ENCODE results near the gene MYO1E.
A peak's percentile ranks its signal among the peaks of the same experiment; 100 is the strongest.
"Not testable (repeated sequence)": the region's sequence is repeated elsewhere in the genome, so short reads cannot be mapped to it uniquely, and the experiment has no call there.

MYO1E gene

DNA sequence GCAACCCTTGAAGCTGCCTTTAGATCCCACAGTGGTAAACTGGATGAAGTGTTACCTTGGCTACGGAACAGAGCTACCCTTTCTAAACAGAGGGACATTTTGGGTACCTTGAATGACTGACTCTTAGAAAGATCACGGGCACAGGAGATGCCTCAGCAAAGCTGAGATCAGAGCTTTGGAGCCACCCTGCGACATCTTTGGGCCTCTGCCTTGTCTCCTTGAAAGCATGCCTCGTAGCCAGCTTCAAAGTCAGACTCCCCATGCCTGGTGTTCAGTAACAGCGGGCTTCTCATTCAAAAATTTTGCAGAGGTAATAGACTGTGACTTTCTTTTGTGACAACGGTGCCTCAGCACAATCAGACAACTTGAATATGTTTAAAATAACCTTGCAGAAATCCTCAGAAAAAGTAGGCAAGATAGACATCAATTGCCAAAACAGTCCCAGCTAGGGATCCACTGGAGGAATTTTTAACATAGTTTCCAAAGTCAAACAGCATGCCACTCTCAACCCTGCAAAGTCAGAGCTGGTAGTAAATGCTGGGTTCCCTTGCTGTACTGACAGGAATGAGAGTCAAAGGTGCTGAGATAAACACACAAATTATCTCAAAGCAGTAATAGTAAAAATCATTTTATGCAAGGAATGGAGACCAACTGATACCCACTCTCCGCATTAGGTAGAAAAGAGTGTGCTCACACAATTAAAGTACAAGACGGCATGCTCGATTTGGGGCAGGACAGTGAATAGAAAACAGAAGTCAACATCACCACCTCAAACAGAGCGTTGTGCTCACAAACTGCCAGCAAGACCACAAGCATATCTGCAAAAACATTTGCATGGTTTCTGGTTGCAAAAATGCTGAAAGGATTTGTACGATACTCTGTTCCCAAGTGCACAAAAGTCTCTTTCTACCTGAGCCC lies 82.1 kb downstream of the MYO1E start:
- DNase-seq: no peak

DNA sequence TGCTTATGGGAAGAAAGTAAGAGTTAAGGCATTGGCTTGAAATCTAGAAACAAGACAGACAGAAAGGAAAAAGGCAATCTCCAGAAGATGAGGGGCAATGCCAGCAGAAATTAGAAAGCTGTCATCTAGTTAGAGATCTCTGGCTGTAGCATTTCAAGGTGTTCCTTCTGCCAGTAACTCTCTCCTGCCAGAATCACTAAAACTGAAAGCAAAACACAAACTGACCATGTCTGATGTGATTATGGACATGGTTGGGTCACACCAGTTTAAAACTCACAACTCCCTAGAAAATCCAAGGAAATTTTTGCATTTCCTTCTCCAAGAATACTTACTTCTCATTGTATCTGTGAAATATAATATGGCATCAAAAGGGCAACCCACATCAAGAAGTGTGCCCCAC lies 83.1 kb downstream of the MYO1E start:
- DNase-seq: no peak

DNA sequence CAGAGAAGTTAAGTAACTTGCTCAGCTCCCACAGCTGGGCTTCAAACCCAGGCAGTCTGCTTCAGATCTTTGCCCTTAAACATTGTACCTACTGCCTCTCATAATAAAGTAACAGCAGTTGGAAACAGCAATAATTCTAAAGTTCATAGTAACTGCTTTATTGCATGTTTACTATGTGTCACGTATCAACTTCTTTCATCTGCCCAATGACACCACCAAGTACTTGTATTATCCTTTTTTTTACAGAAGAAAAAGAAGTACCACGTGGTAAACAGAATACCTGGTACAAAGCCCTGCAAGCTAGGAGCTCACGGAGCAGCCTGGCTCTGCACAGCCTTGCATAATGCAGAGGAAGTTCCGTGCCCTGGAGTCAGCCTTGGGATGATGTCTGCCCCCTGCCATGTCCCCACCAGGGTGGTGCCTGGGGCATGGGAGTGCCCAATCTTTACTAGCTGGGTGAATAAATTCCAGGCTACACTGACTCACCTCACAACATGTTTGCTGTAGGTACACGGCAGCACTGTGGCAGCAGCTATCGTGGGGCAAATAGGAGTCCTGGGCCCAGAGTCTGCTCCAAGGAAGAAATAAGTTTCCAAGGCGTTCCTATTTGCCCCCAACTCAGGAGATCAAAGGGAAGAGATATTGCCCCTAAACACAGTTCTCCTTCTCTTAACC lies 88.8 kb downstream of the MYO1E start:
- DNase-seq: no peak

DNA sequence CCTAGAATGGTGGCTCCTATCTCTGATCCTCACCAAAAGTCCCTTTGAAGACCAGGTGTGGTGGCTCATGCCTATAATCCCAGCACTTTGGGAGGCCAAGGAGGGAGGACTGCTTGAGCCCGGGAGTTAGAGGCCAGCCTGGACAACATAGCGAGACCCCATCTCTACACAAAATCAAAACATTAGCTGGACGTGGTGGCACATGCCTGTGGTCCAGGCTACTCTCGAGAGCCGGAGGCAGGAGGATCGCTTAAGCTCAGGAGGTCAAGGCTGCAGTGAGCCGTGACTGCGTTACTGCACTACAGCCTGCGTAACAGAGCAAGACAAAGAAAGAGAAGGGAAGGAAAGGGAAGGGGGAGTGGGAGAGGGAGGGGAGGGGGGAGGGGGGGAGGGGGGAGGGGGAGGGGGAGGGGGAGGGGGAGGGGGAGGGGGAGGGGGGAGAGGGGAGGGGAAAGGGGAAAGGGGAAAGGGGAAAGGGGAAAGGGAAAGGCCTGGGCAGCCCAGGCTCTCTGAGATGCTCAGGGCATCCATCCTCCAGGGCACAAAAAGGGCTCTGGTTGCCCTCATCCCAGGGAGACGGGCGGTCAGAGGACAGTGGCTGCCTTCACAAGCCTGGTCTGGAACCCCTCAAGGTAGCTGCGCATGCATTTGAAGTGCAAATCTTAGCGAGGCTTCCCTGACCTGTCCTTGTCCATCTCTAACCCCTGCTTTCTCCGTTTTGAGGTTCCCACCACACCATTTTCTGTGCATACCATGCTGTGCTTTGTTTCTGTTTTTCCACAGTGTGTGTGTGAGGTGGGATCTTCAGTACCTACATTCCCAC lies 89.9 kb downstream of the MYO1E start:
- DNase-seq: peak in 1 of 3 donors; percentile 41

DNA sequence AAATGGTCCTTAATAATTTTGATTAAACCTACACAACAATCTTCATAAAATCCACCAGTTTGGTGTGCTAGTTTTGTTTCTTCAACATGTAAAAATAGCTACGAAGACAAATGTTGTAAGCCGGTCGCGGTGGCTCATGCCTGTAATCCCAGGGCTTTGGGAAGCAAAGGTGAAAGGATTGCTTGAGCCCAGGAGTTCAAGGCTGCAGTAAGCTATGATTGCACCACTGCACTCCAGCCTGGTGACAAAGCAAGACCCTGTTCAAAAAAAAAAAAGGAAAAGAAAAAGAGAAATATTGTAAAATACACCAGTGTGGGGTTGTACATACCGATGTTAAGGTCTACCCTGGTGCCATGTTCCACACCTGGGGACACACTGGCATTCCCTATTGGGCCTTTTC lies 91.0 kb downstream of the MYO1E start:
- DNase-seq: no peak

DNA sequence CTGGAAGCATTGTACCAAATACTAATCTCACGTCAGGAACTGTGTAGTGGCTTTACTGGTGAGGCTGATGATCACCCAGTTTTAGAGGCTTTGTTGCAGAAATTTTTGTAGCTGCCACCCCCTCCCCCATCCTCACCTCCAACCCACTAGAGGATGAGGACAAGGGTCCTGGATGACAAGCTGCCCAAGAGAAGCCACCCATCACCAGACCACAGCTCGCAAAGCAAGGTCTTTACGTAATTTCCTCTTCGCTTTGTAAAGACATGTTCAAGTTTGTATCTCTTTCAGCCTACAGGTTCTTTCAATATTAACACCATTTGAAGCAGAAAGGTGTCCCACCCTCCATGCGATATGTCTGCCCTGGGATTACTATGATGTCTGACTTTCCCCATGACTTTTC lies 91.8 kb downstream of the MYO1E start:
- DNase-seq: no peak

DNA sequence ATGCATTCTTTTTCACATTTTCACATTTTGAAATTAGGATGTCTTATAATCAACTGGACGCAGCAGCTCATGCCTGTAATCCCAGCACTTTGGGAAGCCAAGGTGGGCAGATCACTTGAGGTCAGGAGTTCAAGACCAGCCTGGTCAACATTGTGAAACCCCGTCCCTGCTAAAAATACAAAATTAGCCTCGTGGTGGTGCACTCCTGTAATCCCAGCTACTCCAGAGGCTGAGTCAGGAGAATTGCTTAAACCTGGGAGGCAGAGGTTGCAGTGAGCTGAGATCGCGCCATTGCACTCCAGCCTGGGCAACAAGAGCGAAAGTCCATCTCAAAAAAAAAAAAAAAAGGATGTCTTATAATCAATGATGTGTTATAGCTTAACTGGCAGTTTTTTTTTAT lies 92.4 kb downstream of the MYO1E start:
- not testable (repeated sequence) for DNase-seq

DNA sequence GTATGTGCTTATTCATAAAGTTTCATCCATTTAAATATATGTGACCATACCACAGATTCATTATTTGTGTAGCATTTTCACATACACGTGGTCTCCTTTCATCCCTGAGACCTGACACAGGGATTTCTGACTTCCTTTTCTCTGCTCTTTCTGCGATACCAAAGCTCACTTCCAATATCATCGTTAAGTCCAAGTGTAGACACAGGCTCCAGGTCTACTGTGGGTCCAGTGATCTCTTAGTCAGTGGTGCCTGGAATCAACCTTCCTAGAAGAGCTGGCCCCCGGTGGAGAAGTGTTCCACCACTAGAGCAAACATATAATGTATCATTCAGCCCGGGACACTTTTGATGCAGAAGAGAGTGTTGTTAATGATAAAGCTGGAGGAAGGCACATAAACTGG lies 93.6 kb downstream of the MYO1E start:
- DNase-seq: no peak

DNA sequence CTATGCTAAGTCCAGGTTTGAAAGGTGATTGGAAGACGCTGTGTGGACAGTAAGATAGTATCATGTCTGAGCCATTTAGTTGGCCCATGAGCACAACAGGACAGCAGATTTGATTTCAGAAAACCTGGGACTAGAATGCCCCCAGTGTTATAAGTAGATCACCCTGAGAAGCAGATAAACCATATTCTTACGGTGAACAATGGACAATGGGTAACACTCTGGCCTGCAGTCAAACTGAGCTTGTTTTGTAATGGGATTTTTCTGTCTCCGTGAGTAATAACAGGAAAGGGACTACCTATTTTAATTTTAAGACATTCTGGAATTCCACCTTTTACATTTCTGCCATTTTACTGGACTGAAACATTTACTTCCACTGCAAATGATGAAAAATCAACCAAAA lies 94.6 kb downstream of the MYO1E start:
- no peak for DNase-seq

DNA sequence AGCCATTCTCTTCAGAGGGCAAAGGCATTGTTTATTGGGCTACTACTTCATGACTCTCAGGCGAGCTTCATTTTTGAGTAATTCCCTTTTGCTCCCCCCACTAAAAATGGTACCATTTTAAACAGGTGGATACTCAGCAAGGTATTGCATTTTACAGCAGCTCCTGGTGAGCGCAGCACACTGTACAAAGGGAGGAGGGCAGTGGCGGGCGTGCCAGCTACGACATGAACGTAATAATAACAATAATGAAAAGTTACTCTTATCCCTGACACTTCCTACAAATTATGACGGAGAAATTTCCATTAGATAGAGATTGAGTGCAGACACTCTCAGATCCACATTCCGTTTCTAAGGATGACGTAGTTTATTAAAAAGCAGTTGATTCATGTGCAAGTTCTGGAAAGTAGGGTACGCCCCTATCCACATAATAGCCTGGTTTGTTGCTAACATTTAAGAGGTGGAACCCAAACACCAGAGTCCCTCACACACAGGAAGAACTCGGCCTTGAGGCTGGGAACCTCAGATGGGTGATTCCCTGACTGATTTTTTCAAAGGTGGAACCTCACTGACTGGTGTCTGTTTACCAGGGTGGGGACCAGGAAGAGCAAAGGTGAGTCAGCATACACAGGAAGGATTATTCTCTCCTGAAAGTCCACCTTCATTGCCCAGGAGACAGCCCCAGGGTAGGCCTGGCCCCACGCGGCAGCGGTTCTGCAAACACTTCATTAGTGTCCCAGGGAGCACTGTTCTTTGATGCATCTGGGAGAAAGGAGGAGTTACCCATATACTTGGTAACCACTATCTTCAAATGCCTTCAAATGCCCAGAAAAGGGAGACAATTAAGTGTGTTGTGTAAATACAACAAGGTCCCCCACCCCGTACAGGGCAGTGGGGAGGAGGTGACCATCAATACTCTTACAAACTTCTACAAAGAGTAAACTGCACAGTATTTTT lies 96.2 kb downstream of the MYO1E start:
- DNase-seq: no peak

DNA sequence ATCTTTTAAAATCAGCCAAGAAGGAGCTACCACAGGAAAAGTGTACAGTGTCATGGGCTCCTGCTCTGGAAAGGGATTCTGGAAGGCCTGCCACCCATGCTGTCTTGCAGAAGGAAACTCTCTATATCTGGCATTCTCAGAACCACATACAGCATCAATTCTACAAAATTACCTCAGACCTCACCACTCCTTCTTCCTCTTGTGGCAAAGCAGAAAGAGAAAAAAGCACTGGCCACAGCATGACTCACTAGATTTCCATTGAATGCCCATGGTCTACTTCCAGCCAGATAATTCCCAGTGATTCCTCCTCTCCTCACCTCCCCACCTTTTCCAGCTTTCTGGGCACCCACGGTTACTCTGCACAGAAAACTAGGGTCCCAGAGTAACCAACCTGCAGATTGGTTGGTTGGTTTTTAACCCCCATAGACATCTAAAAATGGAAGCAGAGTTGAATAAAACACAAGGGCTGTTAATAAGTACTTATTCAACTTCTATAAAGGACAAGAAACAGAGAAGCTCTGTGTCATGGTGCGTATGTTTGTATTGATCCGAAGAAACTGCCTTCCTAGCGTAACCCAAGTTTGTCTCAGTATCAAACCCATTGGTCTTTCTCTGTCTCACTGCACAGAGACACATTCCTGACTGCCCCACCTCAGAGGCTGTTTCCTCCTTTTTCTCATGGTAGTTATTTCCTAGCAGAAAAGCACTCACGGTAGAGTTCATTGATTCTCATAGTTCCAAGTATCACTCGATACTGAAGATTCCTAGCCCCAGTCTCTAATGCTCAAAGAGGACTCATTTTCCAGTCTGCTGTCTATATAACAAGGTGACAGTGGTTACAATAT lies 98.3 kb downstream of the MYO1E start:
- DNase-seq: peak; percentile 65 to 81 (median 79)

DNA sequence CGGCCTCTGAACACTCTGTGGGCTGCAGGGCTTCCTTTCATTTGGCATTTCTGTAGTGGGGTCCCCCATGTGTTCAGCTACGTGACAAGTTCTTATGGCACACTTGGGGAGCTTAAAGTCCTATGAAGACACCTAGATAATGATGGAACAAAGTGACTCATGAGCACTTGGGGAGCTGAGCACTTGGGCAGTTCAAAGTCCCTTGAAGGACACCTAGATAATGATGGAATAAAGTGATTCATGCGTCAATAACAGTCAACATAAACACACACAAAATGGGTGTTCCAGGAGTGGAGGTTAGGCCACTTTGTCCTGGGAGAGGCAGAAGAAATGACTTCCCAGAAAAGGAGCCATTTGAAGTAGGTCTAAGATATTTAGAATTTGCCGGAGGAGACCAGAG lies 99.4 kb downstream of the MYO1E start:
- DNase-seq: no peak

DNA sequence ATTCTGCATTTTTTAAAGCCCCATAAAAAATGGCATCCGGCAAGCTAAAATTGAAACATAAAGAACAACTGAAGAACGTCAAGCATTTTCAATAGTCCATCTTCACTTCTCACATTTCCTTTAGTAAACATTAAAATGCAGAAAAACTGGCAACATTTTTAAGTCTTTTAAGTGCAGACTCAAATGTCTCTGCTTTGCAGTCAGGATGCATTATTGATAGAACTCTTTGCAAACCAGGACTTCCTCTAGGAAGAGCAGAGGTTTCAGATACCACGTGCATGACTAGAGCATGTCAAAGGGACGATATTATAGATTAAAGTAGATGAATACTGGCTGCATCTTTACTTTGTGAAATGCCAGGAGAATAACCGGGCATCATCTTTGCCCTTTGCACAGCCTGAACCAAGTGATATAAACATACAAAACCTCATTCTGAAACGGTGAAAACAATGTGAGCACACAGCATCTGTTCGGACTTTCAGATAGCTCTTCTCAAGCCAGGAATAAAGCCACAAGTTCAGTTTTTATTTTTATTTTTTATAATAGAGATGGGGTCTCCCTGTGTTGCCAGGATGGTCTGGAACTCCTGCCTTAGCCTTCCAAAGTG lies 101.0 kb downstream of the MYO1E start:
- no peak for DNase-seq

DNA sequence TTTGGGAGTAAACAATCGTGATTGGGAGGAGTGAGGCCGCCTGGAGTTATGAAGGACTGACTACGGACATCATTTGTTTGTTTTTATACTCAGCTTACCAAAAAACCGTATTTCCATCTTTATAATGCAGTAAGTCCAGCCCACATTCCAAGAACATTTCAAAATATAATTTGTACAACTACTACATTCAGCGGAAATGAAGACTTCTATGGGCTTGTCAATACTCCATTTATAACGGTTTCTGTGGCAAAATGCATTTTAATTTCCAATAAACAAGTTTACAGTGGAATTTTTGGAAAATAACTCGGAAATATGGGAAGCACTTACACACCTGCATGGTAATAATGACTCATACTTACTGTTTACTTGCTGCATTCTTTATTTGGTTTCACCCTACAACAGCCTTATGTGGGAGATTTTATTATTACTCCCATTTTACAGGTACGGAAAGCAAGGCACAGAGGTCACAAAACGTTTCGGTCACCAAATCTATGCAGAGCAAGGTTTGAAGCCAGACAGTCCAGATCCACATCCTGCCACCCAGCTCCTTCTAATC lies 103.7 kb downstream of the MYO1E start:
- DNase-seq: no peak

DNA sequence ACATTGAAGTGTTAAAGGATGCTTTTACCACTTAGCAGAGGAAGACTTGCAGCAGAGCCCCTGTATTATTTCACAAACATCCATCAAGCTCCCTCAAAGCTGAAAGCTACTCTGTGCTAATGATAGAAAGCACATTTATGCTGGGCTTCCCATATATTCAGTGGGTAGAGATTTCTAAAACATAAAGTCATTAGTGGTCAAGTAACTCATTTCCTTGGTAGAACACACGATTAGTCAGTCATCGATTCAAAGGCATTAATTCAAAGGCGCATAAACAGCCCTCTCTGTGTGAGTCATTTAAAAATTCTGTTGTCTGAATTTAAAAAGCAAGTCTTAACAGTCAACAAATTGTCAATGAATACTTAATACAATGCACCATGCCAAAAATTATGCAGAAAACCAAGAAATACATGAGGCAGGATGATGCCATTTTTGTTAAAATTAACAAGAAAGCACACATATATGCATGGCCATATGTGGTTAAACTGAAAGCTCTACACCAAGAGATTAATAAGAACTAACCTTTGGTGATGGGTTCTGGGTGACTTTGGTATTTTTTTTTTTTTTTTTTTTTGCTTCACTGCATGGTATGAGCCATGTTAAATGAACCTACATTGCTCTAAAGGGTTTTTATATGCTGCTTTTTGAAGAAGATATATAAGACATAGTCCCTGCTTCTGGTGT lies 104.4 kb downstream of the MYO1E start:
- peak in 2 of 3 donors; percentile 62 to 63 for DNase-seq

DNA sequence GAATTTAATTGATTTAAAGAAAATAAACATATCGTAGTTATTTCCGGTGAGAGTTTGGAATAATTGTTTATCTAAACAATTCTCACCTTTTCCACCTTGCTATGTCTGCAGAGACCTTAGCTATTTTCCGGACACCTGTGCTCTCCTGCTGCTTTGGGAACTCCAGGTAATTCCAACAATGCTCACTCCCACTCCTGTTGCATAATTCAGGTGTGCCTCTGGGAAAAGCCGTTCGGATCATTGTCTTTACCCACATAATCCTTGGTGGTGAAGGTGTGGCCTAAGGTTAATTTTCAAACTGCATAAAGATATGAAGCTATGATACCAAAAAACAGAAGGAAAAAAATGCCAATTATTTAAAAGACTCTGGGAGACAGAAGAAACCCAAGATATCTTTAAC lies 106.6 kb downstream of the MYO1E start:
- no peak for DNase-seq

DNA sequence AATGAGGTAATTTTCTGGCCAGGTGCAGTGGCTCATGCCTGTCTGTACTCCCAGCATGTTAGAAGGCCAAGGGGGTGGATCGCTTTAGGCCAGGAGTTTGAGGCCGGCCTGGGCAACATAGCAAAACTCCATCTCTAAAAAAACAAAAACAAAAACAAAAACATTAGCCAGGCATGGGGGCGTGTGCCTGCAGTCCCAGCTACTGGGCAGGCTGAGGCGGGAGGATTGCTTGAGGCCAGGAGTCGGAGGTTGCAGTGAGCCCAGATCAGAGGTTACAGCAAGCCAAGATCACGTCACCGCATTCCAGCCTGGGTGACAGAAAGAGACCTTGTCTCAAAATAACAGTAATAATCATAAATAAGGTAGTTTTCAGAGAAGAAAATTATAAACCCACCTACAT lies 110.4 kb downstream of the MYO1E start:
- DNase-seq: no peak

DNA sequence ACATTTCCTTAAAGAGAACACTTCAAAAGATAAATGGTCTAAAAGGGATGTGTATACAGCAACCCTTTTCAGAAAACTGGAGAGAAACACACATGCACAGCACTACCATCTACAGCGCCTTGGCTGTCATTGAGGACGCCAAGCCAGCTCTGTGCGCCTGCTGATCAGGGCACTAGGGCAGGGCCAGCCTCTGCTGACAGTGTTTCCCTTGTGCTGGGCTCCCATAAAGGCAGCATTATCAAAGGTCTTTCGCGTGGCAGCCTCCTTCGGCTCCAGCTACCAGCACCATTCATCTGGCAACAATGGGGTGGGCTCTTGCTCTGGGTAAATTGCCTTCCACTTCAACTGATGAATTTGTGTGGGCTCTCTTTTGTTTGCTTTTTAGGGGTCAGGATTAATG lies 112.6 kb downstream of the MYO1E start:
- no peak for DNase-seq

DNA sequence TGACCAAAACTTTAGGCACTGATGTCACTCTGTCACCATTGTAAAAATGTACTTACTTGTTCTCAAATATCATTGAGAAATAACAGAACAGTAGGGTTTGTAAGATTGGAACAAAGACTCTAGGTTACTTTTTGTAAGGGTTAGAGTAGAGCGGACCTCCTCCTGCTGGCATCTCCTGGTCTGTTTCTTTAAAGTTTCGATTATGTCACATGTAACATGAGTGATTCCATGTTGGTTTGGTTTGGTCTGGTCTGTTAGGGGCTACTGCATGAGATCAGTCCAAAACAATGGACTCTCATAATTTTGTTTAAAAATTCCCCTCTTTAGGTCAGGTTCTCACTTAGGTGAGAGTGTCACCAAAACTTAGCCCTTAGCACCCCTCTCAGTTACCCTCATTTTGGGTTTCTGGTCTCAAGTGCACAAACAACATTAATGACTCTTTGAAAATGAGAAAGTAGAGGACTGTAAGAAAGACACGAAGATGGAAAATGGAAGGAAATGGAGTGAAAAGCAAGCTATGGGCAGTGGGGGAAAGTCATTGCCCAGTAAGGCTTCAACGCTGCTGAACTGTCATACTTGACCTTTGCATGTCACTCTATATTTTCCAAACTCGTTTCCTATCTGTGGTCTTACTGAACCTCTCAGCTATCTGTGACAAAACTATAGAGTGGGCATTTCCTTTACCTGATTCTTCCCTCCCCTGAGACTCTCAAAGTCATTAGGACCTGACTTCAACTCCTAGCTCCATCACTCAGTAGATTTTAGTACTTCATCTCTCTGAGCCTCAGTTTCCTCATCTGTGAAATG lies 113.3 kb downstream of the MYO1E start:
- DNase-seq: no peak

Measured in suppressor macrophage treated with lipopolysaccharide for 1 hour (primary cell).